GM12878 (cell line): ENCODE results near the gene DHRS1. TPM values are rescaled to one million over a fixed set of nuclear protein-coding genes. Genes with fewer than 3 reads are reported as not detected.

ENCODE experiments used
- ATF7 ChIP-seq: fragments of 450-650 bp; IDR thresholded peaks from 2 replicates; pipeline ENCODE4 v1.6.1; 2016; ENCODE audit warnings: low read depth, mild to moderate bottlenecking
- CHD4 ChIP-seq: fragments of 200-600 bp; sonication (generic); IDR thresholded peaks from 2 replicates; pipeline ENCODE4 v1.6.1; 2016; ENCODE audit warnings: mild to moderate bottlenecking
- CREB1 ChIP-seq: IDR thresholded peaks from 2 replicates; pipeline ENCODE4 v1.6.1; 2012; ENCODE audit warnings: low read depth, mild to moderate bottlenecking, inconsistent platforms
- DPF2 ChIP-seq: fragments of 450-650 bp; IDR thresholded peaks from 2 replicates; pipeline ENCODE4 v1.6.1; 2017; ENCODE audit warnings: mild to moderate bottlenecking
- EP300 ChIP-seq, 2 experiments: fragments of 150-350 bp in 1 of 2; IDR thresholded peaks; 2 replicates each; pipeline ENCODE4 v1.6.1; 2011 to 2012; ENCODE audit warnings: low read depth in 2 of 2, low read length in 2 of 2, borderline replicate concordance in 1 of 2, improper control_type of control experiment in 1 of 2, inconsistent platforms in 1 of 2; ENCODE audit not compliant: control insufficient read depth in 1 of 2
- FOXK2 ChIP-seq: fragments of 450-650 bp; IDR thresholded peaks from 2 replicates; pipeline ENCODE4 v1.6.1; 2017; ENCODE audit warnings: mild to moderate bottlenecking, moderate library complexity
- FOXM1 ChIP-seq: IDR thresholded peaks from 2 replicates; pipeline ENCODE4 v1.6.1; 2012; ENCODE audit warnings: low read depth, mild to moderate bottlenecking, inconsistent platforms, low read length, moderate library complexity
- GATAD2B ChIP-seq: fragments of 450-650 bp; conservative IDR thresholded peaks from 2 replicates; pipeline ENCODE4 v1.6.1; 2017; ENCODE audit warnings: low read depth, mild to moderate bottlenecking, moderate library complexity
- MTA3 ChIP-seq: IDR thresholded peaks from 2 replicates; pipeline ENCODE4 v1.6.1; 2012; ENCODE audit warnings: low read length, inconsistent platforms, borderline replicate concordance
- NBN ChIP-seq: fragments of 450-650 bp; IDR thresholded peaks from 2 replicates; pipeline ENCODE4 v1.6.1; 2016
- NR2F1 ChIP-seq: fragments of 450-650 bp; conservative IDR thresholded peaks from 2 replicates; pipeline ENCODE4 v1.6.1; 2017; ENCODE audit warnings: mild to moderate bottlenecking
- RAD21 ChIP-seq: IDR thresholded peaks from 2 replicates; pipeline ENCODE4 v1.6.1; 2011; ENCODE audit warnings: mild to moderate bottlenecking, low read depth, low read length, moderate library complexity; ENCODE audit not compliant: insufficient read depth
- RFX5 ChIP-seq: IDR thresholded peaks from 2 replicates; pipeline ENCODE4 v1.6.1; 2011; ENCODE audit warnings: low read depth, low read length, improper control_type of control experiment
- SMARCA5 ChIP-seq: fragments of 450-650 bp; IDR thresholded peaks from 2 replicates; pipeline ENCODE4 v1.6.1; 2017; ENCODE audit warnings: mild to moderate bottlenecking
- YY1 ChIP-seq: IDR thresholded peaks from 2 replicates; pipeline ENCODE4 v1.6.1; 2011; ENCODE audit warnings: low read depth, mild to moderate bottlenecking, low read length
- ZNF274 ChIP-seq: IDR thresholded peaks from one replicate; pipeline ENCODE4 v1.8.0; 2011; ENCODE audit not compliant: insufficient read length, insufficient read depth
- ZNF384 ChIP-seq: IDR thresholded peaks from 2 replicates; pipeline ENCODE4 v1.6.1; 2012; ENCODE audit warnings: low read depth, mild to moderate bottlenecking, low read length, improper control_type of control experiment, borderline replicate concordance
- polyA plus RNA-seq, 11 experiments: library from polyadenylated mRNA; depleted of rRNA in 4 of 11; unstranded in 6 of 11; stranded (reverse) in 5 of 11; fragments of >200 nt; fragmentation: Nextera tagmentation in 4 of 11; fragmentation: Illumina TruSeq in 1 of 11; extraction: Ambion mirVana in 4 of 11; extraction: Trizol in 1 of 11; gene quantifications; 1 replicate in 1 of 11; 2 replicates in 10 of 11; pipeline versions ENCODE4 v1.2.1 to v1.2.3, GENCODE V29; 2011 to 2016; ENCODE audit warnings: inconsistent platforms in 2 of 11, missing spikeins in 2 of 11, low read depth in 1 of 11
- total RNA-seq, 4 experiments: library from RNA; depleted of rRNA in 3 of 4; stranded (reverse); fragments of >200 nt in 3 of 4; fragmentation: Illumina TruSeq in 1 of 4; extraction: Trizol in 1 of 4; gene quantifications; 2 replicates each; pipeline versions ENCODE4 v1.2.1 to v1.2.3, GENCODE V29; 2013 to 2021
- TF ChIP-seq, protein P1 (sequence below): fragments of 450-650 bp; IDR thresholded peaks from 2 replicates; pipeline ENCODE4 v1.6.1; 2016; ENCODE audit warnings: mild to moderate bottlenecking, moderate library complexity, borderline replicate concordance
- TF ChIP-seq, protein P2 (sequence below): fragments of 450-650 bp; IDR thresholded peaks from 2 replicates; pipeline ENCODE4 v1.6.1; 2018; ENCODE audit warnings: borderline replicate concordance, mild to moderate bottlenecking; ENCODE audit not compliant: partially characterized antibody
- TF ChIP-seq, protein P3 (sequence below): IDR thresholded peaks from 2 replicates; pipeline ENCODE4 v1.6.1; 2011; ENCODE audit warnings: borderline replicate concordance, low read depth, mild to moderate bottlenecking, moderate library complexity, low read length; ENCODE audit not compliant: insufficient read depth, poor library complexity, severe bottlenecking
- TF ChIP-seq, protein P4 (sequence below): IDR thresholded peaks from 2 replicates; pipeline ENCODE4 v1.6.1; 2012; ENCODE audit warnings: low read depth, low read length, improper control_type of control experiment
- TF ChIP-seq, protein P5 (sequence below): fragments of 450-650 bp; IDR thresholded peaks from 2 replicates; pipeline ENCODE4 v1.6.1; 2017; ENCODE audit warnings: borderline replicate concordance

DHRS1 gene
- total and polyA plus RNA-seq, 10 of the 15 experiments (the other 5 are each of a cell fraction or from before 2014, with no cell fraction given): 12.1 to 45.0 (median 25.7) TPM

DNA sequence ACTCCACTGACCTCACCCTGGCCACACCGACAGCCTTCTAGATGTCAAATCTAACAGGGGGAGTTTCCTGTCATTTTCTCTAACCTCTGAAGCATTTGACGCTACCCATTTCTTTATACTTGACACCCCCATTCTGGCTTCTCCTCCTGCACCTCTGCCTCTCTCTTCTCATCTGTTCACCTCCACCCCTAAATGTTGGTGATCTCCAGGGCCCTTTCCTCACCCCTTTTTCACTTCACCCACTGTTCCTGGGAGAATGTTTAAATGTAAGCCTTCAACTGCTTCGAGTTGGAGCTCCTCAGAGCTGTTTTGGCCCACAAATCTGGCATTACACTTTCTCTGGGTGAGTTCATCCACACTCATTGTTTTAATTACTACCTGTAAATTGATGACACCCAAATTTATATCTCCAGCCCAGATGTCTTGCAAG is 27.7 kb downstream of the DHRS1 start (continued):
- TF ChIP-seq, protein P1, sequence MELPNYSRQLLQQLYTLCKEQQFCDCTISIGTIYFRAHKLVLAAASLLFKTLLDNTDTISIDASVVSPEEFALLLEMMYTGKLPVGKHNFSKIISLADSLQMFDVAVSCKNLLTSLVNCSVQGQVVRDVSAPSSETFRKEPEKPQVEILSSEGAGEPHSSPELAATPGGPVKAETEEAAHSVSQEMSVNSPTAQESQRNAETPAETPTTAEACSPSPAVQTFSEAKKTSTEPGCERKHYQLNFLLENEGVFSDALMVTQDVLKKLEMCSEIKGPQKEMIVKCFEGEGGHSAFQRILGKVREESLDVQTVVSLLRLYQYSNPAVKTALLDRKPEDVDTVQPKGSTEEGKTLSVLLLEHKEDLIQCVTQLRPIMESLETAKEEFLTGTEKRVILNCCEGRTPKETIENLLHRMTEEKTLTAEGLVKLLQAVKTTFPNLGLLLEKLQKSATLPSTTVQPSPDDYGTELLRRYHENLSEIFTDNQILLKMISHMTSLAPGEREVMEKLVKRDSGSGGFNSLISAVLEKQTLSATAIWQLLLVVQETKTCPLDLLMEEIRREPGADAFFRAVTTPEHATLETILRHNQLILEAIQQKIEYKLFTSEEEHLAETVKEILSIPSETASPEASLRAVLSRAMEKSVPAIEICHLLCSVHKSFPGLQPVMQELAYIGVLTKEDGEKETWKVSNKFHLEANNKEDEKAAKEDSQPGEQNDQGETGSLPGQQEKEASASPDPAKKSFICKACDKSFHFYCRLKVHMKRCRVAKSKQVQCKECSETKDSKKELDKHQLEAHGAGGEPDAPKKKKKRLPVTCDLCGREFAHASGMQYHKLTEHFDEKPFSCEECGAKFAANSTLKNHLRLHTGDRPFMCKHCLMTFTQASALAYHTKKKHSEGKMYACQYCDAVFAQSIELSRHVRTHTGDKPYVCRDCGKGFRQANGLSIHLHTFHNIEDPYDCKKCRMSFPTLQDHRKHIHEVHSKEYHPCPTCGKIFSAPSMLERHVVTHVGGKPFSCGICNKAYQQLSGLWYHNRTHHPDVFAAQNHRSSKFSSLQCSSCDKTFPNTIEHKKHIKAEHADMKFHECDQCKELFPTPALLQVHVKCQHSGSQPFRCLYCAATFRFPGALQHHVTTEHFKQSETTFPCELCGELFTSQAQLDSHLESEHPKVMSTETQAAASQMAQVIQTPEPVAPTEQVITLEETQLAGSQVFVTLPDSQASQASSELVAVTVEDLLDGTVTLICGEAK: 0 out of 2 replicates have a peak, but pooled peaks have one; percentile 8
- TF ChIP-seq YY1 (no peak), RAD21 (no peak), FOXM1 (no peak), FOXK2 (no peak; the same call in 1 of the 2 replicates), GATAD2B (no peak), EP300 (IDR thresholded peaks at IDR 0.05; ENCODE audit: borderline replicate concordance in 1 of 2, control insufficient read depth in 1 of 2, low read depth in 2 of 2, low read length in 2 of 2) (no peak), CREB1 (no peak), CHD4 (no peak), RFX5 (no peak), NR2F1 (no peak), NBN (peak; percentile 34; the same call in 1 of the 2 replicates), DPF2 (no peak), ZNF384 (no peak), ATF7 (peak; percentile 77; the same call in 1 of the 2 replicates), SMARCA5 (no peak), MTA3 (no peak), ZNF274 (no peak)
- TF ChIP-seq, protein P2, sequence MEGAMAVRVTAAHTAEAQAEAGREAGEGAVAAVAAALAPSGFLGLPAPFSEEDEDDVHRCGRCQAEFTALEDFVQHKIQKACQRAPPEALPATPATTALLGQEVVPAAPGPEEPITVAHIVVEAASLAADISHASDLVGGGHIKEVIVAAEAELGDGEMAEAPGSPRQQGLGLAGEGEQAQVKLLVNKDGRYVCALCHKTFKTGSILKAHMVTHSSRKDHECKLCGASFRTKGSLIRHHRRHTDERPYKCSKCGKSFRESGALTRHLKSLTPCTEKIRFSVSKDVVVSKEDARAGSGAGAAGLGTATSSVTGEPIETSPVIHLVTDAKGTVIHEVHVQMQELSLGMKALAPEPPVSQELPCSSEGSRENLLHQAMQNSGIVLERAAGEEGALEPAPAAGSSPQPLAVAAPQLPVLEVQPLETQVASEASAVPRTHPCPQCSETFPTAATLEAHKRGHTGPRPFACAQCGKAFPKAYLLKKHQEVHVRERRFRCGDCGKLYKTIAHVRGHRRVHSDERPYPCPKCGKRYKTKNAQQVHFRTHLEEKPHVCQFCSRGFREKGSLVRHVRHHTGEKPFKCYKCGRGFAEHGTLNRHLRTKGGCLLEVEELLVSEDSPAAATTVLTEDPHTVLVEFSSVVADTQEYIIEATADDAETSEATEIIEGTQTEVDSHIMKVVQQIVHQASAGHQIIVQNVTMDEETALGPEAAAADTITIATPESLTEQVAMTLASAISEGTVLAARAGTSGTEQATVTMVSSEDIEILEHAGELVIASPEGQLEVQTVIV: peak; percentile 38
- TF ChIP-seq, protein P3, sequence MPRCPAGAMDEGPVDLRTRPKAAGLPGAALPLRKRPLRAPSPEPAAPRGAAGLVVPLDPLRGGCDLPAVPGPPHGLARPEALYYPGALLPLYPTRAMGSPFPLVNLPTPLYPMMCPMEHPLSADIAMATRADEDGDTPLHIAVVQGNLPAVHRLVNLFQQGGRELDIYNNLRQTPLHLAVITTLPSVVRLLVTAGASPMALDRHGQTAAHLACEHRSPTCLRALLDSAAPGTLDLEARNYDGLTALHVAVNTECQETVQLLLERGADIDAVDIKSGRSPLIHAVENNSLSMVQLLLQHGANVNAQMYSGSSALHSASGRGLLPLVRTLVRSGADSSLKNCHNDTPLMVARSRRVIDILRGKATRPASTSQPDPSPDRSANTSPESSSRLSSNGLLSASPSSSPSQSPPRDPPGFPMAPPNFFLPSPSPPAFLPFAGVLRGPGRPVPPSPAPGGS: no peak
- TF ChIP-seq, protein P4, sequence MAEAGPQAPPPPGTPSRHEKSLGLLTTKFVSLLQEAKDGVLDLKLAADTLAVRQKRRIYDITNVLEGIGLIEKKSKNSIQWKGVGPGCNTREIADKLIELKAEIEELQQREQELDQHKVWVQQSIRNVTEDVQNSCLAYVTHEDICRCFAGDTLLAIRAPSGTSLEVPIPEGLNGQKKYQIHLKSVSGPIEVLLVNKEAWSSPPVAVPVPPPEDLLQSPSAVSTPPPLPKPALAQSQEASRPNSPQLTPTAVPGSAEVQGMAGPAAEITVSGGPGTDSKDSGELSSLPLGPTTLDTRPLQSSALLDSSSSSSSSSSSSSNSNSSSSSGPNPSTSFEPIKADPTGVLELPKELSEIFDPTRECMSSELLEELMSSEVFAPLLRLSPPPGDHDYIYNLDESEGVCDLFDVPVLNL: no peak
- TF ChIP-seq, protein P5, sequence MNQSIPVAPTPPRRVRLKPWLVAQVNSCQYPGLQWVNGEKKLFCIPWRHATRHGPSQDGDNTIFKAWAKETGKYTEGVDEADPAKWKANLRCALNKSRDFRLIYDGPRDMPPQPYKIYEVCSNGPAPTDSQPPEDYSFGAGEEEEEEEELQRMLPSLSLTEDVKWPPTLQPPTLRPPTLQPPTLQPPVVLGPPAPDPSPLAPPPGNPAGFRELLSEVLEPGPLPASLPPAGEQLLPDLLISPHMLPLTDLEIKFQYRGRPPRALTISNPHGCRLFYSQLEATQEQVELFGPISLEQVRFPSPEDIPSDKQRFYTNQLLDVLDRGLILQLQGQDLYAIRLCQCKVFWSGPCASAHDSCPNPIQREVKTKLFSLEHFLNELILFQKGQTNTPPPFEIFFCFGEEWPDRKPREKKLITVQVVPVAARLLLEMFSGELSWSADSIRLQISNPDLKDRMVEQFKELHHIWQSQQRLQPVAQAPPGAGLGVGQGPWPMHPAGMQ: peak; percentile 29; the same call in 1 of the 2 replicates
